Measurements from ENCODE around the gene SLC12A7. TPM values are rescaled to one million over a fixed set of nuclear protein-coding genes. Genes with fewer than 3 reads are reported as not detected.

The SLC12A7 gene
- total RNA-seq, 2 experiments from 2014 or later: 0.06 TPM; not detected in 1

GRCh38 chr5:1144638-1145396 is 33.0 kb upstream of the SLC12A7 start:
- Histone ChIP-seq H3K27ac (ENCODE audit: low read depth, low read length, poor library complexity, severe bottlenecking) (no peak overlapping the region), H3K4me3 (ENCODE audit: low read depth, low read length, poor library complexity, severe bottlenecking) (no peak overlapping the region), H2AFZ (ENCODE audit: low read length) (no peak overlapping the region), H3K9me2 (ENCODE audit: insufficient read depth, low read length) (no peaks in the 10 kb centered on the region), H4K20me1 (ENCODE audit: insufficient read depth, low read length) (no peaks in the 10 kb centered on the region), H3K79me2 (ENCODE audit: insufficient read depth, low read depth, low read length) (no peaks in the 10 kb centered on the region), H3K9me3 (ENCODE audit: low read length) (no peaks in the 10 kb centered on the region), H3K4me1 (ENCODE audit: insufficient read depth, low read length, poor library complexity, severe bottlenecking) (peaks cover 10% of the 10 kb centered on the region), H3K36me3 (ENCODE audit: insufficient read depth, low read length) (no peaks in the 10 kb centered on the region), H3K4me2 (ENCODE audit: low read length) (no peak overlapping the region)
- CTCF ChIA-PET (ENCODE audit: unreplicated experiment): no interaction called here
- no TSS peak for BruUV-seq (replicated peaks)
- DNase-seq (ENCODE audit: low spot score): no peak
- POLR2A ChIA-PET: no interaction called here
- intact Hi-C loops (cut with micrococcal nuclease; ENCODE audit: unreplicated experiment): no loop called here
- TF ChIP-seq CTCF (conservative IDR thresholded peaks at IDR 0.05; ENCODE audit: low read length) (no peak), EZH2phosphoT487 (IDR thresholded peaks at IDR 0.05; ENCODE audit: borderline replicate concordance, low read depth, low read length) (no peak)

- POLR2A ChIA-PET: no interaction called here
- BruUV-seq (replicated peaks): no TSS peak
Observed at GRCh38 chr5:1144089-1144488, 32.2 kb upstream of the SLC12A7 start.

More at GRCh38 chr5:1144089-1144488, 32.2 kb upstream of the SLC12A7 start:
- Histone ChIP-seq H3K27ac (ENCODE audit: low read depth, low read length, poor library complexity, severe bottlenecking) (no peak overlapping the region), H3K9me3 (ENCODE audit: low read length) (no peaks in the 10 kb centered on the region), H3K4me2 (ENCODE audit: low read length) (no peak overlapping the region), H3K4me1 (ENCODE audit: insufficient read depth, low read length, poor library complexity, severe bottlenecking) (peaks cover 13% of the 10 kb centered on the region), H3K36me3 (ENCODE audit: insufficient read depth, low read length) (no peaks in the 10 kb centered on the region), H4K20me1 (ENCODE audit: insufficient read depth, low read length) (no peaks in the 10 kb centered on the region), H2AFZ (ENCODE audit: low read length) (no peak overlapping the region), H3K4me3 (ENCODE audit: low read depth, low read length, poor library complexity, severe bottlenecking) (no peak overlapping the region), H3K9me2 (ENCODE audit: insufficient read depth, low read length) (no peaks in the 10 kb centered on the region), H3K79me2 (ENCODE audit: insufficient read depth, low read depth, low read length) (no peaks in the 10 kb centered on the region)
- CTCF ChIA-PET (ENCODE audit: unreplicated experiment): no interaction called here
- no peak for DNase-seq (ENCODE audit: low spot score)
- TF ChIP-seq CTCF (conservative IDR thresholded peaks at IDR 0.05; ENCODE audit: low read length) (no peak), EZH2phosphoT487 (IDR thresholded peaks at IDR 0.05; ENCODE audit: borderline replicate concordance, low read depth, low read length) (no peak)
- intact Hi-C loops (cut with micrococcal nuclease; ENCODE audit: unreplicated experiment): no loop called here
